Measurements from ENCODE around the gene HOXC10.

HOXC10 gene

DNA sequence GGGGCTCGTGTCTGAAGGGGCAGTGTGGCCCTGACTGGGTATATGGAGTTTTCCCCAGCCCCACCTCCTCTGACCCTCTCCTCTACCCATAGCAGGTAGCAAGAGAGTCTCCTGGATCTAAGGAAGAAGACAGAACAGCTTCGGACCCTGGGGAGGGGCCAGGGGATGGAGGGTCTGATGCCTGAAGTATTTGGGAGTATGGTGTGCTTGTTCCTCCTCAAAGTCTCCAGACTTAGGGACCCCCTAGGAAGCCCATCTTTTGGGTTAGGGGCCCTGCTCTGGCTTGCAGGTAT lies 23.3 kb downstream of the HOXC10 start:
- Histone ChIP-seq H3K36me3 (replicated peaks; ENCODE audit: low read depth, low read length) (no peaks in the 10 kb centered on the region), H3K4me1 (ENCODE audit: low read length) (peaks cover 43% of the 10 kb centered on the region), H3K9ac (ENCODE audit: low read length) (no peak overlapping the region), H3K79me2 (ENCODE audit: low read length) (no peaks in the 10 kb centered on the region), H3K4me2 (ENCODE audit: low read length) (peak overlapping the region; percentile 73), H2AFZ (ENCODE audit: low read depth, low read length) (no peak overlapping the region), H3K4me3 (ENCODE audit: low read length) (peak overlapping the region; percentile 79; the same call in 1 of the 2 replicates), H3K9me3 (ENCODE audit: insufficient read depth, low read length) (no peaks in the 10 kb centered on the region), H3K27ac (ENCODE audit: low read length) (no peak overlapping the region), H4K20me1 (ENCODE audit: insufficient read depth, low read length) (no peaks in the 10 kb centered on the region), H3K27me3 (ENCODE audit: low read depth, low read length) (peaks cover 55% of the 10 kb centered on the region)
- TF ChIP-seq EZH2phosphoT487 (IDR thresholded peaks at IDR 0.05; ENCODE audit: low read depth), result no peak
- TF ChIP-seq, protein P1, sequence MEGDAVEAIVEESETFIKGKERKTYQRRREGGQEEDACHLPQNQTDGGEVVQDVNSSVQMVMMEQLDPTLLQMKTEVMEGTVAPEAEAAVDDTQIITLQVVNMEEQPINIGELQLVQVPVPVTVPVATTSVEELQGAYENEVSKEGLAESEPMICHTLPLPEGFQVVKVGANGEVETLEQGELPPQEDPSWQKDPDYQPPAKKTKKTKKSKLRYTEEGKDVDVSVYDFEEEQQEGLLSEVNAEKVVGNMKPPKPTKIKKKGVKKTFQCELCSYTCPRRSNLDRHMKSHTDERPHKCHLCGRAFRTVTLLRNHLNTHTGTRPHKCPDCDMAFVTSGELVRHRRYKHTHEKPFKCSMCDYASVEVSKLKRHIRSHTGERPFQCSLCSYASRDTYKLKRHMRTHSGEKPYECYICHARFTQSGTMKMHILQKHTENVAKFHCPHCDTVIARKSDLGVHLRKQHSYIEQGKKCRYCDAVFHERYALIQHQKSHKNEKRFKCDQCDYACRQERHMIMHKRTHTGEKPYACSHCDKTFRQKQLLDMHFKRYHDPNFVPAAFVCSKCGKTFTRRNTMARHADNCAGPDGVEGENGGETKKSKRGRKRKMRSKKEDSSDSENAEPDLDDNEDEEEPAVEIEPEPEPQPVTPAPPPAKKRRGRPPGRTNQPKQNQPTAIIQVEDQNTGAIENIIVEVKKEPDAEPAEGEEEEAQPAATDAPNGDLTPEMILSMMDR (IDR thresholded peaks at IDR 0.05; ENCODE audit: low read depth, low read length), result no peak

DNA sequence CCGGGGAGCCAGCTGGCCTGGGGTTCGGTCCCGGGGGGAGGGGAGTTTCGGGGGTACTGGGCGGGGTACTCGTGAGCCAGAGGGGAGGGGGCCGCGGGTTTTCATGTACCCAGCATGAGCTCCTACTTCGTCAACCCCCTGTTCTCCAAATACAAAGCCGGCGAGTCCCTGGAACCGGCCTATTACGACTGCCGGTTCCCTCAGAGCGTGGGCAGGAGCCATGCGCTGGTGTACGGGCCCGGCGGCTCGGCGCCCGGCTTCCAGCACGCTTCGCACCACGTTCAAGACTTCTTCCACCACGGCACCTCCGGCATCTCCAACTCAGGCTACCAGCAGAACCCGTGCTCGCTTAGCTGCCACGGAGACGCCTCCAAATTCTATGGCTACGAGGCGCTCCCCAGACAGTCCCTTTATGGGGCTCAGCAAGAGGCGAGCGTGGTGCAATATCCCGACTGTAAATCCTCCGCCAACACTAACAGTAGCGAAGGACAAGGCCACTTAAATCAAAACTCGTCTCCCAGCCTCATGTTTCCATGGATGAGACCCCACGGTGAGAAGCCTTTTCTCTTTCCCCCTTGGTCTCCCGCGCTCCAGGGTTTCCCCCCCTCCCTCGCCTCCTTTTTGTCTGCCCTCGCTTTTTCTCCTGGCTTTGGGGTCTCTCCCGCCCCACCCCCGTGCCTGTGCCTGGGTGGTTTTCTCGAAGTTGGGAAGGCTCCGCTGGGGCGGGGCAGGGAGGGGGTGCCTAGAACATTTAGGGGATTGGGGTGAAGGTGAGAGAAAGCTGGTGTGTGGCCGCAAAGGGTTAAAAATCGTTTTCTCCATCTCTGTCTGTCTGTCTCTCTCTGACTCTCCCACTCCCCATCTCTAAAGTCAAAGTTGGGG lies 24.5 kb downstream of the HOXC10 start:
- H3K4me1 ChIP-seq (ENCODE audit: low read length), result peaks cover 35% of the 10 kb centered on the region
- no peaks in the 10 kb centered on the region for H3K9me3 ChIP-seq (ENCODE audit: insufficient read depth, low read length)
- H3K4me2 ChIP-seq (ENCODE audit: low read length), result peak overlapping the region; percentile 73
- peak overlapping the region; percentile 54 for H3K9ac ChIP-seq (ENCODE audit: low read length)
- H2AFZ ChIP-seq (ENCODE audit: low read depth, low read length), result peak overlapping the region; percentile 53; the same call in 1 of the 2 replicates
- H3K27me3 ChIP-seq (ENCODE audit: low read depth, low read length), result peaks cover 55% of the 10 kb centered on the region
- H3K4me3 ChIP-seq (ENCODE audit: low read length), result peak overlapping the region; percentile 79
- H3K79me2 ChIP-seq (ENCODE audit: low read length), result no peaks in the 10 kb centered on the region
- no peaks in the 10 kb centered on the region for H3K36me3 ChIP-seq (replicated peaks; ENCODE audit: low read depth, low read length)
- H3K27ac ChIP-seq (ENCODE audit: low read length), result no peak overlapping the region
- TF ChIP-seq, protein P1 (IDR thresholded peaks at IDR 0.05; ENCODE audit: low read depth, low read length), result no peak
- TF ChIP-seq EZH2phosphoT487 (IDR thresholded peaks at IDR 0.05; ENCODE audit: low read depth), result no peak
- no peaks in the 10 kb centered on the region for H4K20me1 ChIP-seq (ENCODE audit: insufficient read depth, low read length)

DNA sequence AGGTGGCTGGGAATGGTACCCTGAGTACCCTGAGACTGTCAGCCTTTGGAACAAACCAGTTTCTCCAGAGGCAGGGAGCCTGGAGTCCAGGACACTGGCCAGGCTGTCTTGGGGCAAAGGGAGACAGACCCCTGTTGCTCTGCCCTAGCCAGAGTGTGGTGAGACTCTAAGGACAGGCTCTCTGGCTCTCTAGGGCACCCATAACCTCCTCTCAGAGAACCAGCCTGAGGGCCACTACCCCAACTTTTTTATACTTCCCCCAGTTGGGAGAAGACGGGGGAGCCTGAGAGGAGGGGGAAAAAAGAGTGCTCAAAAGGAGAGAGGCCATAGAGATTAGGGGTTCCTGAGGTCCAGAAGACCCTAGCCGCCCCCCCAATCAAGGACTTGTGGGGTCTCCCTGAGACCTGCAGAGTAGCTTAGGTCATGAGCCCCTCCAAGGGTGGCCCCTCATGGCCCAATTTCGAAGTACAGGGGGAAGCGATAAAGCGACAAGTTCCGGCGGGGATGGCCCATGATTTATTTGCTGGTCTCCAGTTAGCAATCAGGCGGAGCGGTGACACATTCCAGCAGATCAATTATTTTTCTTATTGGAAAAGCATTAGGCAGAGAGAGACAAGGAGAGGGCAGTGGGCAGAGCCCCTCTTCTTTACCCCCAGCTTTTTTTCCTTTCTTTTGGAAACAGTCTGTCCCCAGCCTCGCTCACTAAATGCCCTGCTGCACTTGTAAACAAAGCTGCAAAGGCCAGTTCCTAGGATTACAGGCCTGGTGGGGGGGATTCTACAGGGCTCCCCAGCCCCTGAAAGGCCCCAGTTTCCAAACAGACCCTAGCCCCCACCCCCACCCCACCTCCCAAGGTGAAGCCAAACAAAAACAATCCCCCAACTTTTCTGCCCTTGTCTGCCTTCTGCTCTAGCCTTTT lies 25.4 kb downstream of the HOXC10 start:
- no peak for TF ChIP-seq EZH2phosphoT487 (IDR thresholded peaks at IDR 0.05; ENCODE audit: low read depth)
- H3K4me1 ChIP-seq (ENCODE audit: low read length), result peaks cover 34% of the 10 kb centered on the region
- H3K27me3 ChIP-seq (ENCODE audit: low read depth, low read length), result peaks cover 52% of the 10 kb centered on the region
- H3K27ac ChIP-seq (ENCODE audit: low read length), result no peak overlapping the region
- H2AFZ ChIP-seq (ENCODE audit: low read depth, low read length), result no peak overlapping the region
- peak overlapping the region; percentile 79 for H3K4me3 ChIP-seq (ENCODE audit: low read length)
- no peaks in the 10 kb centered on the region for H3K79me2 ChIP-seq (ENCODE audit: low read length)
- no peaks in the 10 kb centered on the region for H3K9me3 ChIP-seq (ENCODE audit: insufficient read depth, low read length)
- no peaks in the 10 kb centered on the region for H3K36me3 ChIP-seq (replicated peaks; ENCODE audit: low read depth, low read length)
- no peaks in the 10 kb centered on the region for H4K20me1 ChIP-seq (ENCODE audit: insufficient read depth, low read length)
- no peak overlapping the region for H3K9ac ChIP-seq (ENCODE audit: low read length)
- H3K4me2 ChIP-seq (ENCODE audit: low read length), result peak overlapping the region; percentile 73

DNA sequence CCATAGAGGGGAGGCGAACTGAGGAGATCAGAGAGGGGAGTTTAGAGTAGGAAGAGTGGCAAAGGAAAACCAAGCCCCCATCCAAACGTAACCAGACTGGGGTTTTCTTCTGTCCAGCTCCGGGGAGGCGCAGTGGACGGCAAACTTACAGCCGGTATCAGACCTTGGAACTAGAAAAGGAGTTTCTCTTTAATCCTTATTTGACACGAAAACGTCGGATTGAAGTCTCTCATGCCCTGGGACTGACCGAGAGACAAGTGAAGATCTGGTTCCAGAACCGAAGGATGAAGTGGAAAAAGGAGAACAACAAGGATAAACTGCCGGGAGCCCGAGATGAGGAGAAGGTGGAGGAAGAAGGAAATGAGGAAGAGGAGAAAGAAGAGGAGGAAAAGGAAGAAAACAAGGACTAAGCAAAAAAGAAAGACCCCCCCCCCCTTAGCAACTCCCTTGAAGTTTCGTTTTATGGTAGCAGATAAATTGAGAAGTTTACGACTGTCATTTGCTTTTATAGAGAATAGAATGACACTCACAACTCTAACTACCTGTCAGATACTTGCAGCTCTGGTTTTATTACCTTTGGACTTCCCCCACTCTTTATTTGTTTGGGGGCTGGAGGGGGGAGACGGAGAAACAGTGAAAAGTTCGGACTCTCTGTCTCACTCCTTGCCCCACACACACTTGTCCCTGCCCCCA lies 26.2 kb downstream of the HOXC10 start:
- Histone ChIP-seq H3K27me3 (ENCODE audit: low read depth, low read length) (peaks cover 54% of the 10 kb centered on the region), H3K4me2 (ENCODE audit: low read length) (peak overlapping the region; percentile 73), H3K4me1 (ENCODE audit: low read length) (peaks cover 28% of the 10 kb centered on the region), H3K27ac (ENCODE audit: low read length) (no peak overlapping the region), H3K4me3 (ENCODE audit: low read length) (peak overlapping the region; percentile 29), H2AFZ (ENCODE audit: low read depth, low read length) (no peak overlapping the region), H3K9ac (ENCODE audit: low read length) (no peak overlapping the region), H4K20me1 (ENCODE audit: insufficient read depth, low read length) (no peaks in the 10 kb centered on the region), H3K36me3 (replicated peaks; ENCODE audit: low read depth, low read length) (no peaks in the 10 kb centered on the region), H3K9me3 (ENCODE audit: insufficient read depth, low read length) (no peaks in the 10 kb centered on the region), H3K79me2 (ENCODE audit: low read length) (no peaks in the 10 kb centered on the region)
- TF ChIP-seq, protein P1 (IDR thresholded peaks at IDR 0.05; ENCODE audit: low read depth, low read length), result no peak
- no peak for TF ChIP-seq EZH2phosphoT487 (IDR thresholded peaks at IDR 0.05; ENCODE audit: low read depth)
